Measurements from ENCODE around the gene AHCYL2. TPM values are rescaled to one million over a fixed set of nuclear protein-coding genes. Genes with fewer than 3 reads are reported as not detected.

AHCYL2 gene
- polyA plus RNA-seq, 3 donors, result 10.7 to 14.6 (median 12.1) TPM

DNA sequence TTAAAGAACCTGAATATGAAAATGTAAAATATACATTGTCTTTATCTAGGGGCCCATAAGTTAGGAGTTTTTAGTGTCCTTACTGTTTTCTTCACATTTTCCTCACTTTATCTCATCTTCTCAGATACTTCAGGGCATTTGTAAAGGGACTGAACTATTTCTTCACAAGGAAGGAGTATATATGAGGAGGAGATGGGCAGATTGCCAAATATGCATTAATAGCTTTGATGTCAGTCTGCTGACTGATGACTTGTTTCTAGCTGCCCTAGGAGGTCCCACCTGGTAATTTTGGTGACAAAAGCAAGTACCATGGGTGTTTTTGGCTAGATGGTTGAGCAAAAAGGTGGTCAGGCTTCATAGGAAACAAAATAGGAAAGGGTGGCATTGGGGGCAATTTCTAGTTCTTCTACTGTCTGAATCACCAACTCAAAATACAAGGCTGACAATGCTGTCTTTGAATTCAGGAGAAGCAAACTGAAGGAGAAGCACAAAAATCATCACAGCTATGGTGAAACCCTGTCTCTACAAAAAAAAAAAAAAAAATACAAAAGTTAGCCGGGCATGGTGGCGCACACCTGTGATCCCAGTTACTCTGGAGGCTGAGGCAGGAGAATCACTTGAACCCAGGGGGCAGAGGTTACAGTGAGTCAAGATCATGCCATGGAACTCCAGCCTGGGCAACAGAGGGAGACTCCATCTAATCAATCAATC is 199.0 kb downstream of the AHCYL2 start:
- no peak overlapping the region for H3K27ac ChIP-seq (ENCODE audit: low read depth in 1 of 2, low read length in 2 of 2)
- H3K4me3 Mint-ChIP-seq, result no peak overlapping the region
- no peak overlapping the region for H3K4me3 ChIP-seq (replicated peaks in 1 of 3; ENCODE audit: low read depth in 2 of 3, low read length in 3 of 3)
- no peak overlapping the region for H3K9ac ChIP-seq (ENCODE audit: insufficient read depth, low read length, poor library complexity, severe bottlenecking)
- no peaks in the 10 kb centered on the region for H3K27me3 ChIP-seq (ENCODE audit: control insufficient read depth in 2 of 2, insufficient read depth in 2 of 2, low read length in 2 of 2)
- H4K20me1 ChIP-seq (ENCODE audit: insufficient read depth, low read length), result no peaks in the 10 kb centered on the region
- peaks cover 12% of the 10 kb centered on the region for H3K4me1 Mint-ChIP-seq
- no peaks in the 10 kb centered on the region for H3K79me2 ChIP-seq (ENCODE audit: insufficient read depth, low read length)
- no peaks in the 10 kb centered on the region for H3K9me3 Mint-ChIP-seq
- H3K4me2 ChIP-seq (replicated peaks; ENCODE audit: extremely low read depth, low read length, poor library complexity, severe bottlenecking), result no peak overlapping the region
- no peak overlapping the region for H2AFZ ChIP-seq (ENCODE audit: insufficient read depth, low read depth, low read length, poor library complexity, severe bottlenecking)
- no peaks in the 10 kb centered on the region for H3K4me1 ChIP-seq (ENCODE audit: control insufficient read depth in 1 of 2, insufficient read depth in 2 of 2, low read length in 2 of 2)
- no peaks in the 10 kb centered on the region for H3K9me3 ChIP-seq (replicated peaks in 1 of 2; ENCODE audit: control insufficient read depth in 1 of 2, insufficient read depth in 1 of 2, low read length in 2 of 2)
- H3K36me3 ChIP-seq (replicated peaks in 1 of 2; ENCODE audit: control insufficient read depth in 1 of 2, insufficient read depth in 2 of 2, low read length in 2 of 2), result peaks cover 30 to 67% of the 10 kb centered on the region in 2 donors
- no peak for DNase-seq
- peaks cover 50 to 57% of the 10 kb centered on the region in 2 donors for H3K36me3 Mint-ChIP-seq
- intact Hi-C loops (cut with micrococcal nuclease), result no loop called here
- peak overlapping the region in 1 of 7 donors; percentile 81 for H3K27ac Mint-ChIP-seq
- no peaks in the 10 kb centered on the region for H3K27me3 Mint-ChIP-seq (ENCODE audit: low read depth in 3 of 3)
- 100% methylated on average over 2 of the region's 2 CpGs for WGBS (ENCODE audit: insufficient coverage)
- TF ChIP-seq, protein P1, sequence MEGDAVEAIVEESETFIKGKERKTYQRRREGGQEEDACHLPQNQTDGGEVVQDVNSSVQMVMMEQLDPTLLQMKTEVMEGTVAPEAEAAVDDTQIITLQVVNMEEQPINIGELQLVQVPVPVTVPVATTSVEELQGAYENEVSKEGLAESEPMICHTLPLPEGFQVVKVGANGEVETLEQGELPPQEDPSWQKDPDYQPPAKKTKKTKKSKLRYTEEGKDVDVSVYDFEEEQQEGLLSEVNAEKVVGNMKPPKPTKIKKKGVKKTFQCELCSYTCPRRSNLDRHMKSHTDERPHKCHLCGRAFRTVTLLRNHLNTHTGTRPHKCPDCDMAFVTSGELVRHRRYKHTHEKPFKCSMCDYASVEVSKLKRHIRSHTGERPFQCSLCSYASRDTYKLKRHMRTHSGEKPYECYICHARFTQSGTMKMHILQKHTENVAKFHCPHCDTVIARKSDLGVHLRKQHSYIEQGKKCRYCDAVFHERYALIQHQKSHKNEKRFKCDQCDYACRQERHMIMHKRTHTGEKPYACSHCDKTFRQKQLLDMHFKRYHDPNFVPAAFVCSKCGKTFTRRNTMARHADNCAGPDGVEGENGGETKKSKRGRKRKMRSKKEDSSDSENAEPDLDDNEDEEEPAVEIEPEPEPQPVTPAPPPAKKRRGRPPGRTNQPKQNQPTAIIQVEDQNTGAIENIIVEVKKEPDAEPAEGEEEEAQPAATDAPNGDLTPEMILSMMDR (IDR thresholded peaks at IDR 0.05), result no peak

DNA sequence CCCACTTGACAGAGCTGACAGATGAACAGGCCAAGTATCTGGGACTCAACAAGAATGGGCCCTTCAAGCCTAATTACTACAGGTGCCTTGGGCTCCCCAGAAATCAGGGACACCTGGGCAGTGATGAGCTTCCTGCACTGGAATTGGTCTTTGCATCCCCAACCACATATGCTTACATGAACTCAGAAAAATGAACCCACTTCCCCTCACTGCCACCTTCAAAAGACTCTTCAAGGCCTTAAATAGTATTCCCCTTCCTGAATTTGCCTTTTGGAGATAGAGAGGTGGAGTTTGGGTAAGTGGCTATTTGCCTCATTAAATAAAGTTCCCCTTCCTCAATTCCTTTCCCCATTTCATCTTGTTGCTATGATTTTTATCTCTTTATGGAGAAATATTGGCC is 201.7 kb downstream of the AHCYL2 start:
- intact Hi-C loops (cut with micrococcal nuclease), result no loop called here

More for the DNA sequence above, 201.7 kb downstream of the AHCYL2 start:
- H3K9me3 ChIP-seq (replicated peaks in 1 of 2; ENCODE audit: control insufficient read depth in 1 of 2, insufficient read depth in 1 of 2, low read length in 2 of 2), result no peaks in the 10 kb centered on the region
- no peak overlapping the region for H2AFZ ChIP-seq (ENCODE audit: insufficient read depth, low read depth, low read length, poor library complexity, severe bottlenecking)
- H3K36me3 ChIP-seq (replicated peaks in 1 of 2; ENCODE audit: control insufficient read depth in 1 of 2, insufficient read depth in 2 of 2, low read length in 2 of 2), result peaks cover 29 to 60% of the 10 kb centered on the region in 2 donors
- Mint-ChIP-seq H3K9me3 (no peaks in the 10 kb centered on the region), H3K27ac (no peak overlapping the region), H3K36me3 (peaks cover 47 to 53% of the 10 kb centered on the region in 2 donors), H3K4me1 (peaks cover 12% of the 10 kb centered on the region), H3K4me3 (no peak overlapping the region), H3K27me3 (ENCODE audit: low read depth in 3 of 3) (peaks cover 0 to 2% (median 0%) of the 10 kb centered on the region in 3 donors)
- H4K20me1 ChIP-seq (ENCODE audit: insufficient read depth, low read length), result no peaks in the 10 kb centered on the region
- H3K4me1 ChIP-seq (ENCODE audit: control insufficient read depth in 1 of 2, insufficient read depth in 2 of 2, low read length in 2 of 2), result no peaks in the 10 kb centered on the region
- H3K27ac ChIP-seq (ENCODE audit: low read depth in 1 of 2, low read length in 2 of 2), result no peak overlapping the region
- no peak for DNase-seq
- no peaks in the 10 kb centered on the region for H3K27me3 ChIP-seq (ENCODE audit: control insufficient read depth in 2 of 2, insufficient read depth in 2 of 2, low read length in 2 of 2)
- no peak overlapping the region for H3K9ac ChIP-seq (ENCODE audit: insufficient read depth, low read length, poor library complexity, severe bottlenecking)
- no peak overlapping the region for H3K4me2 ChIP-seq (replicated peaks; ENCODE audit: extremely low read depth, low read length, poor library complexity, severe bottlenecking)
- H3K79me2 ChIP-seq (ENCODE audit: insufficient read depth, low read length), result no peaks in the 10 kb centered on the region
- TF ChIP-seq, protein P1 (IDR thresholded peaks at IDR 0.05), result no peak
- H3K4me3 ChIP-seq (replicated peaks in 1 of 3; ENCODE audit: low read depth in 2 of 3, low read length in 3 of 3), result no peak overlapping the region
